Forelimb muscle (tissue), 1 donor: ENCODE results near the gene NLGN3. TPM values are rescaled to one million over a fixed set of nuclear protein-coding genes. Genes with fewer than 3 reads are reported as not detected.
"Not testable (repeated sequence)": the region's sequence is repeated elsewhere in the genome, so short reads cannot be mapped to it uniquely, and the experiment has no call there.

ENCODE experiments used
- DNase-seq: peaks from one replicate; pipeline ENCODE4 v3.0.0-alpha.2; 2013; ENCODE audit warnings: low read depth
- polyA plus RNA-seq: library from polyadenylated mRNA; unstranded; fragments of 120-200 nt; gene quantifications from one replicate; pipeline ENCODE4 v1.2.1, GENCODE V29; 2013; ENCODE audit not compliant: insufficient read length

NLGN3 gene
- polyA plus RNA-seq, 1 donor, result 2.9 TPM

- DNase-seq, result no peak
These were observed 24.9 kb downstream of the NLGN3 start for GRCh38 chrX:71169586-71169985.

GRCh38 chrX:71170660-71171059 is 26.0 kb downstream of the NLGN3 start:
- DNase-seq, result no peak

- no peak for DNase-seq
These were observed 26.6 kb downstream of the NLGN3 start for GRCh38 chrX:71171110-71171801.

- no peak for DNase-seq
These were observed 28.8 kb downstream of the NLGN3 start for GRCh38 chrX:71173440-71173839.

- DNase-seq, result no peak
These were observed 30.2 kb downstream of the NLGN3 start for GRCh38 chrX:71174795-71175194.

GRCh38 chrX:71175531-71175930 is 30.9 kb downstream of the NLGN3 start:
- no peak for DNase-seq

GRCh38 chrX:71177327-71177726 is 32.7 kb downstream of the NLGN3 start:
- no peak for DNase-seq

- no peak for DNase-seq
These were observed 34.3 kb downstream of the NLGN3 start for GRCh38 chrX:71178908-71179307.

GRCh38 chrX:71180579-71181265 is 36.1 kb downstream of the NLGN3 start:
- not testable (repeated sequence) for DNase-seq

- no peak for DNase-seq
These were observed 36.9 kb downstream of the NLGN3 start for GRCh38 chrX:71181558-71181909.

GRCh38 chrX:71181910-71182799 is 37.5 kb downstream of the NLGN3 start:
- DNase-seq, result peak; percentile 93

- DNase-seq, result no peak
These were observed 38.2 kb downstream of the NLGN3 start for GRCh38 chrX:71182871-71183270.

- DNase-seq, result no peak
These were observed 38.7 kb downstream of the NLGN3 start for GRCh38 chrX:71183341-71183740.

GRCh38 chrX:71184092-71184491 is 39.5 kb downstream of the NLGN3 start:
- no peak for DNase-seq

GRCh38 chrX:71184803-71185495 is 40.3 kb downstream of the NLGN3 start:
- DNase-seq, result no peak

- no peak for DNase-seq
These were observed 46.6 kb downstream of the NLGN3 start for GRCh38 chrX:71191248-71191647.

GRCh38 chrX:71195964-71196649 is 51.5 kb downstream of the NLGN3 start:
- no peak for DNase-seq

- DNase-seq, result no peak
These were observed 53.4 kb downstream of the NLGN3 start for GRCh38 chrX:71198066-71198465.

GRCh38 chrX:71199252-71200008 is 54.8 kb downstream of the NLGN3 start:
- no peak for DNase-seq

GRCh38 chrX:71210816-71211215 is 66.2 kb downstream of the NLGN3 start:
- DNase-seq, result no peak

GRCh38 chrX:71212536-71212935 is 67.9 kb downstream of the NLGN3 start:
- no peak for DNase-seq
